GM12892 (cell line): ENCODE data around the gene ARHGEF4.

Source experiments
- POLR2A ChIP-seq: IDR thresholded peaks from 2 replicates; pipeline ENCODE4 v1.6.1; 2011; ENCODE audit warnings: low read depth, low read length, control low read depth
- POLR2AphosphoS5 ChIP-seq: IDR thresholded peaks from 2 replicates; pipeline ENCODE4 v1.6.1; 2011; ENCODE audit warnings: low read depth, low read length, control low read depth
- TAF1 ChIP-seq: IDR thresholded peaks from 2 replicates; pipeline ENCODE4 v1.6.1; 2011; ENCODE audit warnings: low read depth, mild to moderate bottlenecking, control low read depth, low read length, borderline replicate concordance

DNA sequence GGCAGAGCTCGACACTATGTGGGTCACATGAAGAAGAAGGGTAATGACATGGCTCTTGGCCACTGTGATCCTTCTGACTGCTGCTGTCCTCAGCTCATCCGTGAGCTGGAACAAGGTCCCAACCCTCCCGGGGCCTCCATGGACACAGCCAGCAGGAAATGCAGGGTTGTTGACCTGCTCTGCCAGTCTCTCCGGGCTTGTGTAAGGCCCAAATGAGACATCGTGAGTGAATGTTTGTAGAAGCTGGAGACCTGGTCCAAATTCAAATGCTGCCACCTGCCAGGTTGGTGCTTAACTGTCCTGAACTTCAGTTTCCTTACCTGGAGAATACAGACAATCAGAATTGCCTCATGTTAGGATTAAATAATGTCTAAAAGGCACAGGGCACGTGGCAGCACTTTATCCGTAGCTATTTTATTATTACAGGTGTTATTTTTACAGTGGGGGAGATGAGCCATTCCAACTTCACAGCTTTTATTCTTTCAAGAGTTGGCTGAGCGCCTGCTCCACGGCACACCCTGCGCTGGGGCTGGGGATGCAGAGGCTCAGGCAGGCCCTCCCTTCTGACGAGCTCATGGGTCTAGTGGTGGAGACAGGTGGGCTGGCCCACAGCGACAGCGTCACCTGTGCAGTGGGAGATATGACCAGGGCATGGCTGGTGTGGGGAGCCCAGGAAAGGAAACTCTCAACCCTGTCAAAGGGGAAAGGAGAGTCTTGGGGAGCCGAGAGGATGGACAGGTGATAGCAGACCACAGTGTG is 15.1 kb downstream of the ARHGEF4 start:
- TF ChIP-seq POLR2AphosphoS5 (no peak), POLR2A (no peak), TAF1 (no peak)
